Measurements from ENCODE around the gene GTPBP4.
"Not testable (repeated sequence)": the region's sequence is repeated elsewhere in the genome, so short reads cannot be mapped to it uniquely, and the experiment has no call there.

DNA sequence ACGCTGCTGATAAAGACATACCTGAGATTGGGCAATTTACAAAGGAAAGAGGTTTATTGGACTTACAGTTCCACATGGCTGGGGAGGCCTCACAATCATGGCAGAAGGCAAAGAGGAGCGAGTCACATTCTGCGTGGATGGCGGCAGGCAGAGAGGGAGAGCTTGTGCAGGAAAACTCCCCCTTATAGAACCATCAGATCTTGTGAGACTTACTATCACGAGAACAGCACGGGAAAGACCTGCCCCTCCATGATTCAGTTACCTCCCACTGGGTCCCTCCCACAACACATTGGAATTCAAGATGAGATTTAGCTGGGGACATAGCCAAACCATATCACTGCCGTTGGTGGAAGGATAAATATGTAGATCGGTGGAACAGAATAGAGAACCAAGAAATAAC, 78.5 kb downstream of the GTPBP4 start:
- TF ChIP-seq RNF2 (IDR thresholded peaks at IDR 0.05; ENCODE audit: borderline replicate concordance, low read depth, low read length, missing control alignments, poor library complexity, severe bottlenecking); NRF1 (IDR thresholded peaks at IDR 0.05; ENCODE audit: low read depth, low read length); CTCF (IDR thresholded peaks at IDR 0.05; ENCODE audit: control extremely low read depth in 1 of 3, insufficient read depth in 1 of 3, low read depth in 1 of 3, low read length in 3 of 3); SIN3A (conservative IDR thresholded peaks at IDR 0.05 in 1 of 2, IDR thresholded peaks at IDR 0.05 in 1 of 2; ENCODE audit: low read depth in 1 of 2, low read length in 2 of 2); EGR1 (IDR thresholded peaks at IDR 0.05; ENCODE audit: borderline replicate concordance, low read depth, low read length); CREB1 (IDR thresholded peaks at IDR 0.05); POLR2AphosphoS5 (IDR thresholded peaks at IDR 0.05; ENCODE audit: low read depth, low read length); RAD21 (IDR thresholded peaks at IDR 0.05 in 1 of 2, conservative IDR thresholded peaks at IDR 0.05 in 1 of 2; ENCODE audit: low read depth in 2 of 2, low read length in 2 of 2): not testable (repeated sequence)

All from H1 (cell line).